ENCODE data around the gene SLC46A3.
A peak's percentile ranks its signal among the peaks of the same experiment; 100 is the strongest.

The SLC46A3 gene

DNA sequence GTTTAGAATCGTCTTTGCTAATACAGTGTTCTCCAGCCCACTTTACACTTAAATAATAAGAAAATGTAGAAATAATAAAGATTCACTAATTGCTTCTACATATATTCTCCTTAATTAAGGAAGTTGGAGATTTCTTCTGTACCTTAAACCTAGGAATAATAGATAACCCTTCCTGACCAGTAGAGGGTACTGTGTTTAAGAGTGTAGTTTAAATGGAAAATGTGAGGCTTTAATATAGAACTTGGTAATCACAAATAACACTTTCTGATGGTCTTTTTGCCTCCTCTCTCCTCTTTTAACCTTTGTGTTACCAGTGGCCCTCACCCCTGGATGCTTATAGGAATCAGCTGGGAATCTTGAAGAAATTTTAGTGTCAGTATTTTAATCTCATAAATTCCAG is 39.1 kb downstream of the SLC46A3 start:
- no peak overlapping the region for H3K9ac ChIP-seq
- H3K36me3 ChIP-seq (ENCODE audit: control insufficient read depth, insufficient read depth, low read length): no peaks in the 10 kb centered on the region
- H3K4me1 ChIP-seq: no peaks in the 10 kb centered on the region
- H3K79me2 ChIP-seq: no peaks in the 10 kb centered on the region
- no peaks in the 10 kb centered on the region for H3K27me3 ChIP-seq (ENCODE audit: control insufficient read depth, insufficient read depth, low read length)
- no peak overlapping the region for H3K27ac ChIP-seq
- H3K4me3 ChIP-seq (ENCODE audit: low read depth, low read length): no peak overlapping the region
- H3K9me3 ChIP-seq (ENCODE audit: control insufficient read depth, low read length): no peaks in the 10 kb centered on the region
- no peak overlapping the region for H2AFZ ChIP-seq
- peak; percentile 12 for TF ChIP-seq CTCF (IDR thresholded peaks at IDR 0.05)
- no peak overlapping the region for H3K4me2 ChIP-seq (ENCODE audit: low read length)

GRCh38 chr13:28678809-28679208 is 40.0 kb downstream of the SLC46A3 start:
- no peaks in the 10 kb centered on the region for H3K27me3 ChIP-seq (ENCODE audit: control insufficient read depth, insufficient read depth, low read length)
- H3K4me2 ChIP-seq (ENCODE audit: low read length): no peak overlapping the region
- H3K4me1 ChIP-seq: no peaks in the 10 kb centered on the region
- H3K79me2 ChIP-seq: no peaks in the 10 kb centered on the region
- H3K36me3 ChIP-seq (ENCODE audit: control insufficient read depth, insufficient read depth, low read length): no peaks in the 10 kb centered on the region
- no peak overlapping the region for H3K27ac ChIP-seq
- no peak overlapping the region for H3K4me3 ChIP-seq (ENCODE audit: low read depth, low read length)
- H2AFZ ChIP-seq: no peak overlapping the region
- H3K9me3 ChIP-seq (ENCODE audit: control insufficient read depth, low read length): no peaks in the 10 kb centered on the region
- no peak overlapping the region for H3K9ac ChIP-seq
- no peak for TF ChIP-seq CTCF (IDR thresholded peaks at IDR 0.05)

DNA sequence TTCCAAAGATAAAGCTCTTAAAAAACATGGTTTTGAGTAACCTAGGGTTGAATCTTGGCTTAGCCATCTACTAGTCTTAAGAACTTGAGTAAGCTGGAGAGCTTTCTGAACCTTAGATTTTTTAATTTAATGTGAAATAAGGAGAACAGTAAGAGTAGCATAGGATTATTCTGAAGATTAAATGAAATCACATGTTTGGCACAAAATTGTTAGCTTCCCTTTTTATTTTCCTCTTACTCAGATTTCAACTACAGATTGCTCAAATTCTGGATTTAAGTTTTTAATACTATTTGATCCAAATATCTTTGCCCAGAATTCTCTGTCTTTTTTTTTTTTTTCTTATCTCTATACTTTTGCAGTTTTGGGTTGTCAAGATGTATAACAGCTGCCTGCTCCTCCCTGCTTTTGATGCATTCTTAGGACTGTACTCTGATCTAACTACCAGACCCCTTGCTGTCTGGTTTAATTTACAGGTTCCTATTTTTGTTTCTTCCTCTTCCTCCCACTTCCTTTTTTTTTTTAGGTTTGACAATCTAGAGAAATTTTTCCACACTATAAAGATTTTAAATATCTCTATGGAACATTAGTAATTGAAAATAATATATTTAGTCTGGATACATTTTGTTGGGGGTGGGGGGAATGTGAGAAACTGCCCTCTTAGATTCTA is 47.5 kb downstream of the SLC46A3 start:
- TF ChIP-seq CTCF (IDR thresholded peaks at IDR 0.05): no peak
- Histone ChIP-seq H3K9ac (no peak overlapping the region), H3K79me2 (no peaks in the 10 kb centered on the region), H3K4me3 (ENCODE audit: low read depth, low read length) (no peak overlapping the region), H3K36me3 (ENCODE audit: control insufficient read depth, insufficient read depth, low read length) (no peaks in the 10 kb centered on the region), H3K4me1 (no peaks in the 10 kb centered on the region), H3K27ac (no peak overlapping the region), H3K9me3 (ENCODE audit: control insufficient read depth, low read length) (no peaks in the 10 kb centered on the region), H2AFZ (no peak overlapping the region), H3K27me3 (ENCODE audit: control insufficient read depth, insufficient read depth, low read length) (no peaks in the 10 kb centered on the region), H3K4me2 (ENCODE audit: low read length) (no peak overlapping the region)

DNA sequence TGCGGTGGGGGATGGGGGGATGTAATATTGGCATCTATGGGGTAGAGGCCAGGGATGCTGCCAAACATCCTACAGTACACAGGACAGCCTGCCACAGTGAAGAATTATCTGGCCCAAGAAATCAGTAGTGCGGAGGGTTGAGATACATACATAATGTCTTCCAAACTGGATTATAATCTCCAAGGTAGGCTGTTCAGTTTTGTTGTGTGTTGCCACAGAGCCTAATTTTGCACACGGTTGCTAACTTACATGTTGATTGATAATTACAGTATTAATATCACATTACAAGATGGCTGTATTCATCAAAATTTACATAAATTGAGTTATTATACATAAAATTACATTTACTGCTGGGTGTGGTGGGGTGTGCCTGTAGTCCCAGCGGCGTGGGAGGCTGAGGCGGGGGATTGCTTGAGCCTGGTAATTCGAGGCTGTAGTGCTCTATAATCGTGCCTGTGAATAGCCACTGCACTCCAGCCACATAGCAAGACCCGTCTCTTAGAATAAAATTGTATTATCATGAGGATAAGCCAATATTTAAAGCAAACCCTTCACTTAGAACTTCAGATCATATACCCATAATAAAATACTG is 51.8 kb downstream of the SLC46A3 start:
- no peaks in the 10 kb centered on the region for H3K4me1 ChIP-seq
- no peaks in the 10 kb centered on the region for H3K36me3 ChIP-seq (ENCODE audit: control insufficient read depth, insufficient read depth, low read length)

More for the DNA sequence above, 51.8 kb downstream of the SLC46A3 start:
- Histone ChIP-seq H3K79me2 (no peaks in the 10 kb centered on the region), H3K27ac (no peak overlapping the region), H3K4me3 (ENCODE audit: low read depth, low read length) (no peak overlapping the region), H3K4me2 (ENCODE audit: low read length) (no peak overlapping the region), H2AFZ (no peak overlapping the region), H3K27me3 (ENCODE audit: control insufficient read depth, insufficient read depth, low read length) (no peaks in the 10 kb centered on the region), H3K9me3 (ENCODE audit: control insufficient read depth, low read length) (no peaks in the 10 kb centered on the region), H3K9ac (no peak overlapping the region)
- no peak for TF ChIP-seq CTCF (IDR thresholded peaks at IDR 0.05)

All from parathyroid adenoma (tissue), 2 donors.